HG02981 (cell line): Measurements from ENCODE around the gene TMEM129.
"Not testable (repeated sequence)": the region's sequence is repeated elsewhere in the genome, so short reads cannot be mapped to it uniquely, and the experiment has no call there.

Experiments
- ATAC-seq: cut with Tn5 transposase; IDR thresholded peaks from one replicate; pipeline ENCODE4 v1.9.1; 2021; ENCODE audit warnings: mild to moderate bottlenecking, moderate library complexity; ENCODE audit not compliant: unreplicated experiment

Gene TMEM129

DNA sequence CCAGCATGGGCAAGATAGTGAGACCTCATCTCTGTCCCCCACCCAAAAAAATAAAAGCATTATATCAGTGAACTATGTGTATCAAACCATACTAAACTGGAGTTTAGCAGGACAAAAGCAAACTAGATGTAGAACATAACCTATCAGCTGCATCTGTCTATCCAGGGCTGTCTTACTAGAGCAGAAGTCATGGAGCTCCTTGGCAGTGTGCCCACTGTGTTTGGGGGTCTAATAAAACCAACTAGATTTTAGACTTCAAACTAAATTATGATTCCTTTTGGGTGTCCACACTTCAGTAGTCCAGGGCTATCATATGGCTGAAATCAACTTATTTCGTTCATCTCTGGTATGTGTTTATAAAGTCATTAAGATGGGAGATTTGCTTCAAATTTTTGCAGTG is 17.3 kb downstream of the TMEM129 start:
- ATAC-seq: no peak

DNA sequence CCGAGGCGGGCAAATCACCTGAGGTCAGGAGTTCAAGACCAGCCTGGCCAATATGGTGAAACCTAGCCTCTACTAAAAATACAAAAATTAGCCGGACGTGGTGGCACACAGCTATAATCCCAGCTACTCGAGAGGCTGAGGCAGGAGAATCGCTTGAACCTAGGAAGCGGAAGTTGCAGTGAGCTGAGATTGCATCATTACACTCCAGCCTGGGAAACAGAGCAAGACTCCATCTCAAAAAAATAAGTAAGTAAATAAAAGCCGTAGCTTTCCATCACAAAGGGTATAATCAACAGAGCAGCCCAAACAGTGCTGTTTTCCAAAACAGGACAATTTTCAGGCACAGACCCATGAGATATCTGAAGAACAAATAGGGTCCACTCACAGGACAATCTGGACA is 19.5 kb downstream of the TMEM129 start:
- ATAC-seq: not testable (repeated sequence)

DNA sequence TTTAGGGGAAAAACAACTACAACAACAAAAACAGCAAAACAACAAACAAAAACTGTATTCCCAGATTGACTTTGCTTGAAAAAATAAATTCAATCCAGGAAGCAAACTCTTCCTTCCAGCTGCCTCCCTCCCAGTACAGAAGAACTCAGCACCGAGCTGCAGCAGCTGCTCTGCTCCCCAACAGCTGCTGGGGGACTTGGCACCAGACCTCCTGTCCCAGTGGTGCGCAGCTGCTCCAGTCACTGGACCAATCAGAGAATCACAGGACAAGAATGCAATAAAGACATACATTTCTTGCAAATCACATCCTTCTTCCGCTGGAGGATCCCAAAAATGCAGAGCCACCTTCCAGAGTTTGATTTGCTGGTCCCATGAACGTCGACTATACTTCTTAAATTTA is 25.2 kb downstream of the TMEM129 start:
- no peak for ATAC-seq

DNA sequence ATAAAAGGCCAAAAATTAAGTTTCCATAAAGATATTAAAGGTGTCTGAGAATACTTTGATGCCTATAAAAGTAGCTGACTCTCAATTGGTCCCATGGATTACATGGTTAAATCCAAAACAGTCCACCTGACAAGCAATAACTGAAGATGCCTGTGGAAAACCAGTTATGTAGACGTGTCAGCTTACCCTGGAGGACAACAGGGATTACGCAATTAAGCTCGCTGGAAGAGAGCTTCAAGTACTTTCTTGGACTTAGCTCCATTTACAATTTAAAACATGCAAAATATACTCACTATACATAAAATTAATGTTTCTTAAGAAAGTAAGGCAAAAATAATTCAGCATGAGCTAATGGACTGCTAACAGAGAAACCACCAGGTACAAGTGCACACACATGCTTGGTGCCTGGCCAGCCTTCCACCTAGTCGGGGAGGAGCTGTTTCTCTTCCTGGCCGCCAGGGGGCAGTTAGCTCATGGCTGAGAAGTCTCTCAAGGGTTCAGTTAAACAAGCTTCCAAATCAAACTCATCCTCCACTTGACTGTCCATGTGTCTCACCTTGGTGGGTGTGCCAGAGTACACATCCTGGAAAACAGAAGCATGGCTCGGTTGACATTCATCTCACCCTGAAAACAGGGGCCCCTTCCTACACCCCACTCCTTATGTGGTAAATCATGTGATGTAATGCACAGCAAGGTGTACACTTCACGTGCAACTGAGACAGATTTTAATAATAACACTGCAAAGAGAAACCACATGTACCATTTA is 27.8 kb downstream of the TMEM129 start:
- peak; percentile 74 for ATAC-seq

DNA sequence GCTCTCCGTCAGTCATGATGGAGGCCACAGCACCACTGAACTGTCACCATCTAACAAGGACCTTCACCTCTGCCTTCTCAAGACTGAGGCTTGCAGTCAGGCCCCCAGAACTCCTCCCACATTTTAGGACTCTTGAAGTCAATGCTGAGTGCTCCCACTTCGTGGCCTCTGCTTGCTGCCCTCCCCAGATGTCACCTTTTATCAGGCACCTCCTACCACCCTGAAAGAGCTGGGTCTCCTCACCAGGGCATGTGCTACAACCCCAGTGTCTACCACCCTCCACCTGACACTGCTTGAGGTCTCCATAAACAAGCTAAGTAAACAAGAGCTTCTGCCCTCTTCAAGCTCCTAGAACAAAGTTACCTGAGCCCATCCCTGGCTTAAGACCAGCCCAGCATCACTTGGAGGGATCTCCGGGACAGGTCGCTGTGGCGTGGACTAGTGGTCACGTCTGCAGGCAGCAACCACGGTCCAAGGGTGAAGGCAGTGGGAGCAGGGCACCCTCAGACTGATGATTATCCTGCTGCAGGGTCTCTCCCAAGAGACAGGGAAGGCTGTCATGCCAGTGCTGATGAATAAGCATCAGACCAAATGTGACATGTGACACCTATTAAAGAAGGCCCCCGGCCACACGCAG is 29.3 kb downstream of the TMEM129 start:
- ATAC-seq: no peak

DNA sequence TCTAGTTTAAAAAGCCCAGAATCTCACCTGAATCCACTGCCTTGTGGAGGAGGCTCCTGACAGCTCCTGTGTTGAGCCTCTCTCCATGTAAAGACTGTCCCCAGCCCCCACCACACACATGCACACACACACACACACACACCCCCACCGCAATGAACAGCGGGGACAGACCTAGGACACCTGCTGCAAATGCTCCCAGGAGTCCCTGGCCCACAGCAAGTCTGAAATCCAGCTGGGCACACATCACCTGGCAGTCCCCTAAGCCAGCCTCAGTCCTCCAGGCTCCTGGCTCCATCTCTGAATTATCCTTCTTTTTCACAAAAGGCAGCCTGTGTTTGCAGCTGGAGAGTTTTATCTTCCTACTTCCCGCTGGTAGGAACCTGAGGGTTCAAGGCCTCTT is 30.4 kb downstream of the TMEM129 start:
- no peak for ATAC-seq

DNA sequence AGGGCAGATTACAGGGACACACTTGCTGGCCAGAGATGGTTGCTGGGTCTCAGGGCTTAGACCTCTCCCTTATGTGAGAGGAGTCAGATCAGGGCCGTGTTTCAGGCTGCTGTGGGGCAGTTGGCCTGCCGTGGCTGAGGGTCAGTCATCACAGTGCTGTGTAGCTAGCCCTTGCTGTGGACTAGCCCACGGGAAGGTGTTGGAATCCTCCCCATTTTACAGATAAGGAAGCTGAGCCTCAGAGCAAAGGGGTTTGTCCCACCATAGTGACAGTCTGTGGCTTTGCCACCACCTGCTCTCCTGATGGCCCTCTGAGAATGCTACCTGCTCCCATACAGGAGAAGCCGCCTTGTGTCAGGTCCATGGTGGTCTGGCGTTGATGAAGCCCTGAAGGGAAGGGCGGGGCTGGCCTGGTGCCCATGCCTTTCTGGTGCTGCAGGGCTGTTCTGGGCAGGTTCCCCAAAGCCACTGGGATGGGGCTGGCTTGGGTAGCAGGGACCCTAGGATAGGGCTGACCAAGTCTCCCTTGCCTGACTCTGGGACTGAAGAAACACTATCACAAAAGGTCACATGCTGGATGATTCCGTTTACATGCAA is 34.6 kb downstream of the TMEM129 start:
- ATAC-seq: no peak

DNA sequence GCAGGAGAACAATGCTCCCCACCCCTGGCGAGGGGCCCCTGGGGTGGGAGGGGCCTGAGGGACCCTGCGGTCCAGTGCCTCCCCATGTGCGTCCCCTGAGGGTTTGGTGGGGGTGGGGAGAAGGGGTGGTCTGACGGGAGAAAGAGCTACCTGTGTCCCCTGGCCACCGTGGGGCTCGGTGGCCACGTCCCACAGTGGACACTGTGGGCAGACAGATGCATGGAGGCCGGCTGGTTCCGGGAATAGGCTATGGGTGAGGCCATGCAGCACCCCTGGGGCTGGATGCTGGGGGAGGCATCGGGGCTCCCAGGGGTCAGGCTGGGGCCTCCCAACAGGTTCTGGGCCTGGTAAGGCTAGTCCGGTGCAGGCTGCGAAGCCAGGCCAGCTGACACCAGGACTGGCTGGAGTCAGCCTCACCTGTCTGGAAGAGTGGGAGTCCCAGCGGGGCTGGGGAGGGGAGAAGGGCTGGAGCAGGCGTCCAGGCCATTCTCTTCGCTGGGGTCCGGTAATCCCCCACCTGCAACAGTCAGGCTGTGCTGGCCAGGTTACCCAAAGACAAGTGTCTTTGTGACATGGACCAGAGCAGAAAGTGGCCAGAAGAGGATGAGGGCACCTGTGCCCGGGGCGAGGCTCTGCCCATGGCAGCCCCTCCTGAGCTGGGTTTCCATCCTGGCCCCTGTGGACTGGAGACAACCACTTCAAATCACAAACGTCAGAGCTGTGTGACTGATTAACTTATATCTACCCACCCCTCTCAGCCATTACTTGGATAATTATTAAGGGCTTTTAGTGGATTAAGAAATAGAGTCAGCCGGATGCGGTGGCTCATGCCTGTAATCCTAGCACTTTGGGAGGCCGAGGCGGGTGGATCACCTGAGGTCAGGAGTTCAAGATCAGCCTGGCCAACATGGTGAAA is 35.6 kb downstream of the TMEM129 start:
- ATAC-seq: no peak

DNA sequence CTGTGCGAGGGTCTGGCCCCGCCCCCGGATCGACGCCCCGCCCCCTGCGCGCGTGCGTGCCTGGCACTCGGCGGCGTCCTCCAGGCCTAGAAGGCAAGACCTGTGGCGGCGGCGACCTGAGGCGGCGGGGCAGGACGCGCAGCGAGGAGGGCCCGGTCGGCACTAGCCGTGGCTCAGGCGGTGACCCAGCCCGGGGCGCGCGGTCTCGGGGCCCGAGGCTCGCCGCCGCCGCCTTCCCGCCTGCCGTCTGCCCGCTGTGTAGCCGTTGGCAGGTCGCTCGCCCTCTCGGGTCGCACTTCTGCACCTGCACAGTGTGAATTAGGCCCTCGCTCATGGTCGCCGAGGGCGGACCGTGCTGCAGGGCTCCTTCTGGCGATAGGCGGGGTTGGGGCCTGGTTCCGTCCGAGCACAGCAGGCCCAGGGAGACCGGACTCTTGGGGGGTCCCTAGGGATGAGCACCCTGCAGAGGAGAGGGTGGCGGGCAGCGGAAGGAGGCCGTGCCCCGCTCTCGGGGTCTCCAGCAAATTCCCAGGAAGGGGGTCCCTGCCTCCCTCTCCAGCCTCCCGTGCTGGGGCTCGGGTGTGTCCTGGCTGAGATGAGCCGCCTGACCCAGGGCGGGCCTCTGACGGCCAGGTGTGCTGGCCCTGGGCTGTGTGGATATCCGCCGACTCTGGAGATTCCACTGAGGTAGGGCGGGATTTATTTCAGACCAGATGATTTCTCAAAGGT is 36.5 kb downstream of the TMEM129 start:
- no peak for ATAC-seq

DNA sequence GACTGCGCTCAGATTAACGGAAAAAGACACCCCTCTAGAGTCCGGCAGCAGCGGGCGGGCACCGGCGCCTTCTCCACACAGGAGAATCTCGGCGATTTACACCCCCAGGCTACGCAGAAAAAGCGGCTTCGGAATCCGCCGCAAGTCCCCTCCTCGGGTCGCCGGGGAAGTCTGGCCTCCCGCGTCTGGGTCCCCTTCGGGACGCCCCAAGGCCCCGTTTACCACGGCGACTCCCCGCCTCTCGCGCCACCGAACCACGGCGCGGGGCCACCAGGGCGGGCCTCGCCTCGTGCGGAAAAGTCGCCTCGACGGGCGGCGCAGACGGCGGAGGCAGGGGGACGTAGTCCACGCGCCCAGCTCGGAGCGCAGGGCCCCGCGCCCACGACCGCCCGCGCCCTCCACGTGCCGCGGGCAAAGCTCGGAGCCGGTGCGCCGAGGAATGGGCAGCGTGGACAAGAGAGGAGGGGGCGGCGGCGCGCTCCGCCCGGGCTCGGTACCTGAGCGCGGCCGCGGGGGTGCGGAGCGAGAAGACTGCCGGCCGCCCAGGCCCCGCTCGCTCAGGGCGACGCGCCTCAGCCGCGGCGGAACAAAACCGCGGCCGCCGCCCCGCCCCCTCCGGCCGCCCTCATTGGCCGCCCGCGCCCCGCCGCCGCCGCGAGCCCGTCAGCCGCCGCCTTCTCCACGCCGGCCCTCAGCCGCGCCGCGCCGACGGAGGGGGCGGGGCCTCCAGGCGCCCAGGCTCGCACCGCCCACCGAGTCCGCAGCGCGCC is 37.2 kb downstream of the TMEM129 start, which contains the start of gene FAM53A:
Gene FAM53A, minus strand, starts transcription at position 578 of the 770 bp plus-strand sequence. CDS start 15,572 bp downstream, outside the sequence.
- peak; percentile 90 for ATAC-seq

DNA sequence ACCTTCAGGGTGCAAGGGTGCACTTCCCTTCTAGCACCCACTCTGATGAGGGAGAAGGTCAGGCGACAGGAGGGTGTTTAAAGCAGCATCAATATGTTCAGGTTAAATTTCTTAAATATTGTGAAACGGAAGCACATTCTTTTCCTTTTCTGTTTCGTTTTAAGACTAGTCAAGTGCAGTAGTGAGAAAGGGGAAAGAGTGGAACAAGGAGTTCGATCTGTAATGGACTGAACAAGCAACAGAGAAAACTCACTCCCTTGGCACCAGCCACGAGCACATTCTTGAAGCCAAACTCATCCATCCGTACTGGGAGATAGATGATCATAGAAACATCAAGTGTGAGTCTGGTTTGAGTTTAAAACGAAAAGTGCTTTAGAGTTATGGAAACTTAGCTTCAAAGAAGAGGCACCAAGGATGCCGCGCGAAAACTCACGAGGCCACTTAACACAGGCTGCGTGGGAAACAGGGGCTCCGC is 37.8 kb downstream of the TMEM129 start:
- ATAC-seq: no peak

DNA sequence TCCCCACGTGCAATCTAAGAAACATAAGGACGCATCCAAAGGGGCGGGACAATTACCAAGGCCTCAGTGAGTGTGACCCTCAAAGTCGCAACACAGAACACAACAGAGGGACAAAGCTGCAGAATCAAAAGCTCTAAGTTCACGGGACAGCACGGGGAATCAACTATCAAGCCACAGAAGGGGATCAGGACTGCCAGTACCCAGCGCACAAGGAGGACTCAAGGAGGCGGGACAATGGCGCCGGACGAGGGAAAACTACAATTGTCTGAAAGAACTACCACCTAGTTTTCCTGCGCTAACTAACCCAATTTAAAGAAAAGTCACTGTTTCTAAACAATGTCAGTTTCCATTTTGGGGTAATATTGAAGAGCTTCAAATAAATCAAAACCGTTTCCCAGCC is 38.3 kb downstream of the TMEM129 start:
- no peak for ATAC-seq

DNA sequence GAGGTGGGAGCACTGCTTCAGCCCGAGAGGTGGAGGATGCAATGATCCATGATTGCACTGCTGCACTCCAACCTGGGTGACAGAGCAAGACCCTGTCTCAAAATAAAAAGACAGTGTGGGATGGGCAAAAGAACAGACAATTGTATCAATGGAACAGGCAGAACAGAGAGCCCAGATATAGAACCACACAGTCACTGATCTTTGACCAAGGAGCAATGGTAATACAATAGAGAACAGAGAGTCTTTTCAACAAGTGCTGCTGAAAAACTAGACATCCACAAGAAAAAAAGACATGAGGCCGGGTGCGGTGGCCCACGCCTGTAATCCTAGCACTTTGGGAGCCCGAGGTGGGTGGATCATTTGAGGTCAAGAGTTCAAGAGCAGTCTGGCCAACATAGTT is 42.9 kb downstream of the TMEM129 start:
- no peak for ATAC-seq

DNA sequence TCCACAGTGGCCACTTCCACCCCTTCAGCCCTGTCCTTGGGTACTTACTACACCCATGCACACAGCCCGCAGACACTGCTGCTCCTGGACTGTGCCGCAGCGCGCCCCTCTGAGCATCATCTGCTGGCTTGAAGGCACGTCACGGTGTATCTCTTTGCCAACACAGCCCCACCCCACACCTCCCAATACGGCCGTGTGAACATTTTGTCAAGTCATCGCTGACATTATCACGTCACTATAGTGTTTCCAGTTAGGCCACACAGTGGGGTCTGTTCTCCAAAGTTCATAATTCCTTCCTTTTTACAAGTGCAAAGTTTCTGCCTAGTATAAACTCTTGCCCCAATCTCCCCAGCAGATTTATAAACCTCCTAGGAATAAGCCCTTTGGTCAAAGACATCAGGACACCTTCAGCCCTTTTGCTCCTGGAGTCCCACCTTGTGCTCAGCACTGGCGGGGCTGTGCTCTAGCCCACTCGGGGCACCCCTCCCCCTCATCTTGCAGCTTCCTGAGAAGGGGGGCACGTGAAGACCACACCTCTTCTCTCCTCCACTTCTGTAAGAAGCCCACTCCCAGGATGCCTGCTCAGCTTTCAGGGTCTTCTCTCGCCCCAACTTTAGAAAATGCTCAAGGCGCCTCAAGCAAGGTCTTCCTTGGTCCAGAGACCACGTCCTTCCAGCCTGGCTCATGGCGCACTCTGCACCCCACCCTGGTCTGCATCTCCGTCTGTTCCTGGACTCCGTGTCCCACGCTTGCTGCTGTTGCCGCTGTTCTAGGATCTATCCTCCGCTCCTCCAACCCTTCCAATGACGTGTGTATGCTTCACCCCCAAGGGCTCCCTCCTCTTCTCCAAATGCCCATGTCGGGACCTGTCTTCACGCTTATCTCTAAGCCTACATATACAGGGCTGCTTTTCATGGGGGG is 44.3 kb downstream of the TMEM129 start:
- no peak for ATAC-seq

DNA sequence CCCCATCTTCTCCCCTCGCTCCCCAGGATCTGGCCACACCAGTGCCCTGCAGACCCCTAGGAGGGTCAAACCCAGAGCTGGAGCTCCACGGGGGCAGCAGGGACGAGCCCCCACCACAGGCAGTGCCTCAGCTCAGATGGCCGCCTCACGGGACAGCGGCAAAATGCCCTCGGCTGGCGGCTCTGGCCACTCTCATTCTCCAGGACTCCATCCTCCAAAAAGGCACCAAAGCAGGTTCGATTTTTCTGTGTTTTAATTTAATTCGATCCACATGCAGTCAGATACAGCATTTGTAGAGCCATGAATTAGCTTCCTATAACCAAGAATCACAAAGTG is 45.4 kb downstream of the TMEM129 start:
- ATAC-seq: no peak

DNA sequence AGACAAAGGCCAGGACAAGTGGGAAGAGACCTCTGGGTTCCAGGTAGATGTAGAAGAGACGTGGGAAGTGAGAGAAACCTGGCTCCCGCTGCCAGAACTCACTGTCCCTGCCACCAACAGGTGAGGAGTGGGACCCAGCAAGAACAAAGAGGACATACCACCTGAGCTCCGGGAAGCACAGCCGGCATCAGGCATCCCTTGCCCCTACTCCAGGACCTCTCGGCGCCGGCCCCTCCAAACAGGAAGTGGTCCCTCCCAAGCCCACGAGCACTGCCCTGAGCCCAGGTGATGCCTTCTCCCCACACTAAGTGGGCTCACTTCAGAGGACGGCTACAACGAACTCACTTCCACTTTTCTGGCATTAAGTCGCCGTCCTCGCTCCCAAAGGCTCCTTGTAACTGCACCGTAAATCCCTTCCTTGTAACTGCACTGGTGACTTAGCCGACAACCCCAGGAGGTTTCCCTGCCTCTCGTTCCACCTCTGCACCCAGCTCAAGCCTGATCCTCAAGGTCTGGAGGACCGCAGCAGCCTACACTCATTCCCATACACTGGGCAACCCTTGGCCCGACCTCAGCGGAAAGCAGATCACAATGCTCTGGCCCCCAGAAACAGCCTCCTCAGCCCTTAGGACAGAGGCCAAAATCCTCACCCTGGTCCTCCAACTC is 45.9 kb downstream of the TMEM129 start:
- ATAC-seq: no peak

DNA sequence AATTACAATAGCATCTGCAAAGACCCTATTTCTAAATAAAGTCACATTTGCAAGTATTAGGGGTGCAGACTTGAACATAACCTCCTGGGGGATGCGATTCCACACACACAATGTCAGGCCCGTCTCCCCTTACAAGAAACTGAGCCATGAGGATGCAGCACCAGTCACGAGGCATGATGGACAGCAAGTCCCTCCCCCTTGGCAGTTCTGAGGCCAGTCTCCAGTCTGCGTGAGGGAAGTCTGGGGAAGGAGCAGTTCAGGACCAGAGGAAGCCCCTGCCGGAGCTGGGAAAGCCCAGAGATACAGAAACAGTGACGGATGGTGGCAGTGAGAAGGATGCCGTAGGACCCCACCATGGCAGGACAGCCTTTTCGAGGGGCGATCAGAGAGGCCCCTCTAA is 46.4 kb downstream of the TMEM129 start:
- no peak for ATAC-seq

DNA sequence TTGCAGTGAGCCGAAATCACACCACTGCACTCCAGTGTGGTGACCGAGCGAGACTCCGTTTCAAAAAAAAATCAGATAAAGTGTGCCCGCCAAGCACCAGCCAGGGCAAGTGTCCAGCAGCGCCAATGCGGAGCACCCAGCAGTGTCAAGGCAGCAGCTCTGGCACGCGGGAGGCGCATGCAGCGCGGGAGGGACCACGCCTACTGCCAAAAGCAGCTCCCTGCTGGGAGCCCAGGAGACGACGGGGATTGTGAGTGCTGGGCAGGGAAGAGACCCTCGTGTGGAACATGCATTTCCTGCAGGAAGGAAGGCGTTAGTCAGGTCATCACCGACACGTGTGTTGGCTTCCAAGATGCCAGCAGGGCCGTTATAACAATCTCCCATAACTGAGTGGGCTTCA is 47.5 kb downstream of the TMEM129 start:
- ATAC-seq: no peak
